Measurements from ENCODE around the gene ATP1A1.

ATP1A1 gene

DNA sequence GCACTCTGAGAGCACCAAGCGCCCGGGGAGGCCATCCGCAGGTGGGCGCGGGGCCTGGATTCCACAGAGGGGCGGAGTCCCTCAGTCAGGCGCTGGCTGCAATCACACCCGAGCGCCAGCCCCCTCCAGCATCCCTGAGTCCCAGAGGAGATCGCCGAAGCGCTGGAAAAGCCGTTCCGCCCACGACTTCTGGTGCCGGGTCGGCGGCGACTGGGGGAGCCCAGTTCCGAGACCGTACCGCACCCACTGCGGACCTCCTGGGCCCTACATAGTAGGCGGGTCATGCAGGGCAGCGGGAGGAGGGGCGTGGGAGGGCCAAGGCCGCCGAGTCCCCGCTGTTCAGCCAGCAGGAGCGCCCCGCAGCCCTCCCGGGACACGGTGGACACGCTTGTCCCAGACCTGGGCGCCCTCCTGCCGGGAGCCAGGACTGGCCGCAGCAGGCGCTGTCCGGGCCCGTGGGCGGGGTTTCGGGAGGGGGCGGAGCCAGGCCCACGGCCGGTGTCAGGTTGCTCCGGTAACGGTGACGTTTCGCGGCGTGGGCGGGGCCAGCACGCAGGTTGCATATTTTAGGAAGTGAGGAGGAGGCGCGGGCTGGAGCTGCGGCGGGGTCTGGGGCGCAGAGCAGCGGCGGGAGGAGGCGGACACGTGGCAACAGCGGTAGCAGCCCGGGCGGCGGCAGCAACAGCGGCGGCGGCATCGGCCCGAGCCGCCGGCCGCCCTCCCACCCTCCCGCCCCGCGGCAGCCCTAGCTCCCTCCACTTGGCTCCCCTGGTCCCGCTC, at the start of gene ATP1A1:
Gene ATP1A1 (plus strand): TSS at position 594 of the 780 bp plus-strand sequence. CDS start 268 bp downstream, outside the sequence.
- DNase-seq = peak; percentile 97

DNA sequence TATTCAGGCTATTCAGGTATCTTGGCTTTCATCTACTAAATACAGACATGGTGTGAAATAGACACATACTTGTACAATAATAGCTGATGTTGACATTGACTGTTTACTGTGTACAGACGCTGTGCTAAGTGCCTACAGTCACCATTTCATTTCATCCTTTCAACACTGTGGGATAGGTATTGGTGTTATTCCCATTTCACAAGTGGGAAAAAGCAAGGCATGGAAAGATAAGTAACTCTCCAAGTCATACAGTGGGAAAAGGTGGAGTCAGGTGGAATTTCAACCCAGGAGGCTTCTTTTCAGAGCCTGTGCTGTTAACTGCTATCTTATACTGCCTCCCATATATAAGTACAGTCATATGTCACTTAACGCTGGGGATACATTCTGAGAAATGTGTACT, 49.6 kb upstream of the ATP1A1 start:
- DNase-seq = no peak

DNA sequence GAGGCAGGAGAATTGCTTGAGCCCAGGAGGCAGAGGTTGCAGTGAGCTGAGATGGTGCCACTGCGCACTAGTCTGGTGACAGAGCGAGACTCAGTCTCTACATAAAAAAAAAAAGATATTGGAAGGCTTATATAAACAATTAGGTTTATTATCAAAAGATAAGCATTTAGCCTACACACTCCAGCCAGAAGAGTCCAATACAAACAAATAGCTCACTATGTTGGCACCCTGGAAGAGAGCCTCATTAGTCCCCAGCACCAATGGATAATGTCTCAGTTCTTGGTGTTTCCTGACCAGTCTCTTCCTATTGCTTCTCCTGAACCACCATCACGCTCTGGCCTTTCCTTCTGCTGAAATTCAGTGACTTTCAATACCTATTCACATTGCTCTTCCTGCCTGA, 48.6 kb upstream of the ATP1A1 start:
- DNase-seq = no peak

DNA sequence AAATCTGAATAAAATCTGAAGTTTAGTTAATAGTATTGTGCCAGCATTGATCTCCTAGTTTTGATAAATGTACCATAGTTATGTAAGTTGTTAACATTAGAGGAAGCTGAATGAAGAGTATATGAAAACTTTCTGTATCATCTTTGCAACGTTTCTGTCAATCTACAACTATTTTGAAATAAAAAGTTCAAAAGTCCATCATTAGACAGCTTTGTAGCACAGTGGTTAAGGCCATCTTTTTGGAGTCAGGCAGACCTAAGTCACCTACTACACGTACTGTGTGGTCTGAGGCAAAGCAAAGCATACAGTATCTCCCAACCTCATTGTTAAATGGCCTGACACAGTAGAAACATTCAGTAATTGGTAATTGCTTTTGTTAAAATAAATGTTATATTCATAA, 47.9 kb upstream of the ATP1A1 start:
- DNase-seq = no peak

DNA sequence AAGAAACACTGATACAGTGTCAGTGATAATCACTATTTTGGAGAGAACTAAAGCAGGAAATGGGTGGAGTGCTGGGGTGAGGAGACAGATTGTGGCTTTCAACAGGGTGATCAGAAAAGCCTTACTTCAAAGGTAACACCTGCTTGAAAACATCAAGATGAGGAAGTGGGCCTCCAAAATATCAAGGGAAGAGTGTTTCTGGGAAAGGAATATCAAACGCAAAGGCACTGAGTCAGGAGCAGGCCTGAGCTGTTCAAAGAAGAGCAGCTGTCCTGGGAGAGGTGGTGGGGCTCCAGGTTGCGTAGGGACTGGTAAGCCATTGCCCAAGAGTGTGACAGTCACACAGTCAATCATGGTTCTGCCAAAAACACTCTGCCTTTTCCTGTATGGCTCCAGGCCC, 47.1 kb upstream of the ATP1A1 start:
- DNase-seq = no peak

DNA sequence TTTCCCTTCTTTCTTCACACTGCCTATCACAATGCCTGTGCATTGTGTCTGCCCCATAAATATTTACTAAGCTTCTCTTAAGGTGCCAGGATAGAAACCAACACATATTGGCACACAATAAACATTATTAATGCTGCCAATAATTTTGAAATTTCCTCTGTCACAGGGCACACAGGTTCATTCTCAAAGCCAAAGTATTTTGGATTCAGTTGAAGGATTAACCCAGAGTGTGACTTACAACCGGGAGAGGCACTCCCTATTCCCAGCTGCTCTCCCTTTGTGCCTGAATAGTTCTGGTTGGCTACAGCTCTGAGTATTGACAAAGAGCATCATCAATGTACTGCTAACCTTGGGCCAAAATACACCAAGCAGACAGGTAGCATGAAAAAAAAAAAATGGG, 46.6 kb upstream of the ATP1A1 start:
- DNase-seq = no peak

- no peak for DNase-seq
Measured at GRCh38 chr1:116328671-116329070, 44.4 kb upstream of the ATP1A1 start.

DNA sequence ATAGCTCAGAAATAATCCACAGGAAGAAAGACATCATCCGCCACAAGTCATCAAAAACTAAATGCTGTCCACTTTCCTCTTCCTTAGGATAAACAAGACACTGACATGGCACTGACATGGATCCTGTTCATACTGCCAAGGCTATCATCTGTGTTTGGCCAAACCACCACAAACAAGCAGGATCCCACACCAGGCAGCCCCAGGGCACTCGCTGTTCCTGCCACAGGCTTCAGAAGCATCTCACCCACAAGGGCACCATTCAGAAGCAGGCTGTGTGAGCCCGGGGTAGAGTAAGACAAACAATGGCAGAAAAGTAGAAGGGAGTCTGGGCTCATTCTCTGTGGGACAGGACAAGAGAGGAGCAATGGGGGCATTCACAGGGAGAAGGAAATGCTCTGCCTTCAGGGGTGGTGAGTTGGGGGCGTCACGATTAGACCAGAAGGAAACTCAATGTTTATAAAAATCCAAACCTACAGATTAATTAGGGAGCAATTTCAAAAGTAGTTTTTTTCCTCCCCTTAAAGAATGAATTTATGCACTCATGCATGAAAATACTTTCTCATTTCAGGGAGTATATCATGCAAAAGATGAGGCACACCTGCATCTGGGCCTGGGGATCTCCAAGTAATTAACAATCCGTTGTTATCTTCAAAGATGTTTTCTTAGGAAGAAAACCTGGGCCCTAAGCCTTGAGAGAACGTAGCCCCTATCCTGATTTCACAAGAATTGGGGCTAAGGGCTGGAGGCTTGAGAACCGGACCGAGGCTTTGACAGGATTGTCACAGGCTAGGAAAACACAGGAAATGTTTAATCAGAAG, 43.3 kb upstream of the ATP1A1 start:
- DNase-seq = no peak

DNA sequence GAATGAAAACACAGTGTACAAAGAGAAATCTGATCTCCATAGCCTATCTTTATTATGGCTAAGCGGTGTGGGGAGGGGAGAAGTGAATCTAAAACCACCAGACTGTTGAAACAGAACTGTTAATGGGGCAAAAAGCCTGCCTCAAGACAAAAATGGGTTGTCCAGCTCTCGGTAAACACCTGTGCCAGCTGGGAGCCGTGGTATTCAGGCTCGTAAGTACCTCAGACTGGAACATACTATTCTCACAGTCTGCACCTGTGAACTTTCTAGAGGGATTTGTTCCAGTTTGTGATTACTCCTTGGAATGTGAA, 42.7 kb upstream of the ATP1A1 start:
- no peak for DNase-seq

DNA sequence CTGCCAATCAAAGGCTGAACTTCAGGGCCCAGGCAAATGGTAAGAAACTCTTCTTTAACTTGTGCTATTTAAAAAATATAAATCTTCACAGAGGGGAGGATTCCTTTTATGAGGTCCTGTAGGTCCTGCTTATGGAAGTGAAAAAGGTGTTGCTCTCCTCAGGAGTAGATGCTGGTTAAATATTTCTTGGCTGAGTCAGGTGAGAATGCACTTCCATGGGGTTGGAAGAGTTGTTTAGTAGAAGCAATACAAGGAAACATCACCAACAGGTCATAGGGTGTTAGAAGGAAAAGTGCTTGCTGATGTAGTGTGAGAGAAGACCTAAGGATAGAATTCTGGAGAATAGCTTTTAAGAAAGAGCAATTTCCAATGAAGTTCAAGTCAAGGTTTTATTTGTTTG, 42.2 kb upstream of the ATP1A1 start:
- no peak for DNase-seq

DNA sequence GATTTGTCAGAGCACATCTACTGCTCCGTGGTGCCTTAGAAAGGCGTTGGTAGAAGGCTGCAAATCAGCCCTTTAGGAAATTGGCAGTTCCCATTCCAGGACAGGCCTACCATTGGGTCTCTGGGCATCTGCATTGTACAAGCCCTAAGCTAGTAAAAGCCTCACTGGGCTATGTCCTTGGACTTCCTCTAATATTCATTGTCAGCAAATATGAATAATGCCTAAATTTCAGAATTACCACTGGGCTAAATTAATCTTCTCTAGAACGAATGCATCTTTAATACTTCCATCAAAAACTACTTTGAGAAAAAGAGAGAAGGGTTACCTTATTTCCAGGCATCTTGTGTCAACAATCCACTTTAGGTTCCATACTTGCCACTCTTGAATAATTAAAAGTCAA, 41.5 kb upstream of the ATP1A1 start:
- no peak for DNase-seq

DNA sequence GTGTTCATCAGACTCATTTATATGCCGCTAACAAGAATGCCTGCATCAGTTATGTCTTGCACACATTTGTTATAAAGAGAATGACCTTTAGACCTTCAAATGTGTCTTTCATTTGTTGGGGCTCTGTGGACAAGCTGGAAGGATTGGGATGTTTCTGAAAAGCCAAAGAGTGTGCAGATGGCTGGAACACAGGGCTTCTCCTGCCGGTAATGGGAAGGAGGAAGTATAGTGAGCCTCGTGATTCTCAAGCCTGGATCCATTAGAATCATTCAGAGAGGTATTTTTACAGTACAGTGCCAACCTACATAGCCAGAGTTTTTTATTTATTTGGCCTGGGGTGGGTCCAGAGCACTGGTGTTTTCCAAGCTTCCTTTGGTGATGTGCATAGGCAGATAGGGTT, 40.6 kb upstream of the ATP1A1 start:
- DNase-seq = no peak

- DNase-seq = no peak
Measured at GRCh38 chr1:116333171-116334014, 39.7 kb upstream of the ATP1A1 start.

DNA sequence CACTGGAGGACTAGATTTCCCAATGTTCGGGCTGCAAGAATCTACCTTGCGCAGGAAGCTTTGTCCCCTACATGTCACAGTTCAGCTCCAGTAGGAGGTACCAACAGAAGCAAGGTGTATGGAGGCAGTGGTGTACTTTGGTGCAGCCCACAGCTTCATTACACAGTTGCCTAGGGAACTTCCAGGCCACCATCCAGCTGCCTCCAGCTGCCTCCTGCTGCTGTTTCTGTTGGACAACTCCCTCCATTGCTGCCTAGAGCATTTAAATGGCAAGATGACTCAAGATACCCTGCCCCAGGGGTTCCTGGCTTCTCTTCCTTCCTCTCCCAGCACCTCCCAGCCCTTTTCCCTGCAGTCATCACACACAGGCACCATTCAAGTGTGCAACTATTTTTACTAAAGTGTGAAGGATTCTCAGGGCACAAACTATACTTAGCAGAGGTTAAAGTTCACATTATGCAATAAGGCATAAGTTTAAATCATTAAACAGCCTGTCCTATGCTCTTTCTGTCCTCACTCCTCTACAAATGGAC, 39.0 kb upstream of the ATP1A1 start:
- DNase-seq = no peak

DNA sequence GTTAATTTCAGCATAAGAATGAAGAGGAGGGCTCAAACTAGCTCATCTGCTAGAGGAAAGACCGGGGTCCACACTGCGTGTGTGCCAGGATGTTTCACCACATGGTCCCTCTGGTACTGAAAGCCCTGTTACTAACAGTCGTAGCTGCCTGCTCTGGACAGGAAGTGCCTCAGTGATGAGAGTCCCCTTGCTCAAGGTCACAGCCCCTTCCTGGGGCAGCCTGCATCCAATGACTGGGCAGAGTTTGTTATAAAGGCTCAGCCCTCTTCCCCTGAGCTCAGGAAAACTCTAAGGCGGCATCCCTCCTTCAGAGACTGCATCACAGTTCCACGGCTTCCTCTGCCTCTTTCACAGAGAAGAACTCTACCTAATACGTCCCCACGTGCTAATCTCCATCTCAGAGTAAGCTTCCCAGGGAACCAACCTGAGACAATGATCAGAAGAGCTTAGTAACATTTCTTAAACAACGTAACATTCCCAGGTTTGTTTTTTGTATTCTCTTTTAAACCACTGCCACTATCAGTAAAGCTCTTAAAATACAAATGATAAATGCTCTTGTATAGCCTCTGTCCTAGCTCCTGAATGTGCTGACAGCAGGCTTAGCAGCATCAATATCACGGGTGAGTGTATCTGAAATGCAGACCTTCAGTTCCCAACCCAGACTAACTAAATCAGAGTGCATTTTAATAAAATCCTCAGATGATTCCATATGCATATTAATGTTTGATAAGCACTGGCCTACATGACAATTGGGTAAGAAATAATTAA, 38.0 kb upstream of the ATP1A1 start:
- DNase-seq = no peak

DNA sequence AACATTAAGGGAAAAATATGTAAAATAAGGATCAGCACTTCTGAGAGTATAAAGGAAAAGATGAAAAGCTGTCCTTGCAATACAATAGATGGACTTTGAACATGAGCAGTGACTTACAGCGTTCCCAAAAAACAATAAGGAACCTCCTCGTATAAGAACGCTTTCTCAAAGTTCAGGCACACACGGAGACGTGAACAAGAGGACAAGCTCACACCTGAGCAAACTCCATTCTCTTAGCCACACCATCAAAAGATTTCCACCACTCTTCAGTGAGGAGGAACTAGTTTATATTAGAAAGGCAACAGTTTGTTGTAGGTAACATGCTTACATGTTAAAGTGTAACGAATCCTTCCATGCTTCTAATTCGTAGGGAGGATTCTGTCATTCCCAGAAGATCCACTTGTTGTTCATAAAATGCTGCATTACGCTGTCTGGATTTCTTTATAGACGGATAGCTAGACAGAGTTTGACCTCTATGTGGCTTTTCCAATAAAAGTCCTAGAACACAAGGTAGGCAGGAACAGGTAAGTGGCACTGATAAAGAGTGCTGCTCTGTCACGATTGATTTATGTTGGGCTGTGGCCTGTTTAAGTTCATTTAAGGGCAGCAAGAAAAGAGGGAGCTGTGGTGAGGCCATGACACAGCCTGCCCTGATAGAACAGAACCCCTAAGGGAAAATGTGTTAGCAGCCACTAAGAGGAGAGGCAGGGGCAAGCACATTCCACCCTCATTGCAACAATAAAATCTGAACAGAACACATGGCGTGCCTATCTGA, 37.0 kb upstream of the ATP1A1 start:
- no peak for DNase-seq

GRCh38 chr1:116337398-116337797, 35.6 kb upstream of the ATP1A1 start:
- no peak for DNase-seq

GRCh38 chr1:116338400-116338799, 34.6 kb upstream of the ATP1A1 start:
- no peak for DNase-seq

GRCh38 chr1:116340506-116341231, 32.4 kb upstream of the ATP1A1 start:
- no peak for DNase-seq

GRCh38 chr1:116343019-116343418, 30.0 kb upstream of the ATP1A1 start:
- no peak for DNase-seq

DNA sequence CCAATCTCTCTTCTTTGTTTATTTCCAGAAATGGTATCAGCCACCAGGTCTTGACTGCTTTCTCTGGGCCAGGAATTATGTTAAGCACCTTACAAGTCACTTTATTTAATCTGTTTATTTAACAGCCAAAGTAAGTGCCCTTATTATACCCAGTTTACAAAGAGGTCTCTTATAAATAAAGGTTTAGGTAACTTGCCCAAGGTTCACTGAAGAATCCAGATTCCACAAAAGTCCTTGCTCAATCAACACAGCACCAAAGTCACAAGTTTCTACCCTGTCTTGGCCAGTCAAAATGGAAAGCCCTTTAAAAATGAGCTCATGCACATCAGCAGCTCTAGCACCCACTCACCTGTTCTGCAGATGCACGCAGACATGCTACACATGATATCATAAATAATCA, 28.0 kb upstream of the ATP1A1 start:
- no peak for DNase-seq
